Hindlimb muscle (tissue), 1 donor: ENCODE measurements around the gene DYNLT2. TPM values are rescaled to one million over a fixed set of nuclear protein-coding genes. Genes with fewer than 3 reads are reported as not detected.
"Not testable (repeated sequence)": the region's sequence is repeated elsewhere in the genome, so short reads cannot be mapped to it uniquely, and the experiment has no call there.

Experiments used
- DNase-seq: peaks from one replicate; pipeline ENCODE4 v3.0.0-alpha.2; 2013
- polyA plus RNA-seq: library from polyadenylated mRNA; unstranded; fragments of 120-200 nt; gene quantifications from one replicate; pipeline ENCODE4 v1.2.1, GENCODE V29; 2013; ENCODE audit not compliant: insufficient read length

The DYNLT2 gene
- polyA plus RNA-seq, 1 donor, result 2.2 TPM

DNA sequence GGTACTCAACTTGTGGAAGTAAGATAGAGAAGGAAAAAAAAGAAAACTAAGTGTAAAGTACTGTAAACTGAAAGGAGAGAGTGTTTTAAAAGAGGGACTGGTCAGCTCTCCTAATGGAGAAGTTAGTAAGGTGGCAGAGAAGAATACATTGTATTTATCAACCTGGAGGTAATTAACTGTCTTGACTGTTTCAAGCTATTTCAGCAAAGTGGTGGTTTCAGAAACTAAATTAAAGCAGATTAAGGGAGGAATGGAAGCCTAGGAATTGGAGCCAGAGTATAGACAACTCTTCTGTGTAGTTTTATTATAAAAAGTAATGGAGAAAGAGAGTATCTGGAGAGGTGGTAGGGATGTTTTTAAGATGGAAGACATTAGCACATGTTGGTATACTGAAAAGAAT, 24.4 kb downstream of the DYNLT2 start:
- no peak for DNase-seq

DNA sequence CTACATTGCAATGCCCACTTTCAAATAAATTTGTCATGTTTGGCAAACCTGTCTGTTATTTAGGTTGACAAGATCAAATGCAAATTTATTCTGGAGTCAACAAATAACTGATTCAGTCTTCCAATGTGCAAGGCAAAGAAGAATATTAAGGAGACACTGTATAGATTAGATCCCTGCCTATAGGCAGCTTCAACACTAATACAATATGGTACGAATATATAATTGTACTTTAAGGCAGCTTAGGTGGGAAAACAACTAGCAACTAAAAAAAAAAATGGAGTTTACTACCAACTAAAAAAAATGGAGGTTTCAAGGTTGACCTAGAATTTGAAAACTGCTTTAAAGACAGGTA, 25.3 kb downstream of the DYNLT2 start:
- no peak for DNase-seq

DNA sequence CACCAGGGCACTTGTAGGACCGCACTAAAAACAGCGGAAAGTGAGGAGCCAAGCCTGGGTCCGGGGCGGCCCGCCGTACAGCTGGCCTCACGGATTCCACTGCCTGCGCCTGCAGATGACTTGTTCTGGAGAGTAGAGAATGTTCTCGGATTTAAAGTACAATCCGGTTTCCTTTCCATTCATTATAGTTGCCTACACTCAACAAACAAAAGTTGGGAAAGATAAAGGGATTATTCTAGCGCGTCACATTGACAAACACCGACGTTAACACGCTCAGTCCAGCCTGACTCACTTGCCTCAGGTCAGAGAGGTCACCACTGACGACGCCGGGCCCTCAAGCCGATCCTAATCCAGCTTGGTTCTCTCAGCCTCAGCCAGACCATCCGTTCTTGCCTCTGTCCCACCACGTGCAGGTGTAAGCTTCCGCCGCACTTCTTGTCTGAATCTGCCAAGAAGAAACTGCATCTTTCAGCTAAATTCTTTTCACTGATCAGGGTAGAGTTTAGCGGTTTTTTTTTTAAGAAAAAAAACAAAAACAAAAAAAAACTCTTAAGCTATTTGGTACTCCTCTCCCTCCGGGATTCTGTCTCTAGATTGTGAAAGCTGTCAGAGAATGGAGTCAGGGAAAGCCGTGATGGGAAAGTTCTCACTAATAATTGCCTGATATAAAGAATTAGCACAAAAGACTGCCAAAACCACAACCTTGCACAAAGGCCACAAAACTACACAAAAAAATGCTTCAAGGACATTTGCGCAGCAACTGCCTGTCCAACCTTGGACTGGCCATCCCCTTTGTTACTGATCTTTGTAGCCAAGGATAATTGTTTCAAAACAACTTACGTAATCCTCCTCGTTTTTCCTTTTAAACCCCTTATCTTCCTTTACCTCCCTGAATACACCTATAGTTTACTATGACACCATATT, 26.0 kb downstream of the DYNLT2 start:
- no peak for DNase-seq

DNA sequence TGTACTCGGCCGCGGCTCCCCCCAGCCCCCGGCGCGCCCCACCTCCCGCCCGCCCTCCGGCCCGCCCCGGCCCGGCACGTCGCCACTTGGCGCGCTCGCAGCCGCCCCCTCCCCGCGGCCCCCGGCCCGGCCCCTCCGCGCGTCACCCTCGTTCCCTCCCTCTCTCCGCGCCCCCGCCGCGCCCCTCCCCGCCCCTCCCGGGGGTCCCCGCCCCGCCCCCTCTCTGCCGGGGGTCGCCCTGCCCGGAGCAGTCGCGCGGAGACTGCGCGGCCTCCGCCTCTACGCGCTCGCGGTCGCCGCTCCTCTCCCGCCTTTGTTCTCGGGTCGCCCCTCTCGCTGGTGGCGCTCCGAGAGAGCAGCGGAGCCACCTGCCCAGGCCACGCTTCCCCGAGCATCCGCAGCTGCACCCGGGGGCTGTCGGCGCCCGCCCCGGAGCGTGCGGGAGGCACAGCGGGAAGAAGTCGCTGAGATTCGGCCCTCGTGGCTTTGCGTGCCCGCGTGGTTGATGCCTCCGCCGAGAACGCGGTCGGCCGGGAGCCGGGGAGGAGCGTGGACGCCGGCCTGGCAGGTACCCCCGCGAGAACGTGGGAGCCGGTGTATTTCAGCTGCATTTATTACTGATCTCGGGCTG, 26.8 kb downstream of the DYNLT2 start, which contains the start of gene PHF10:
Gene PHF10 (minus strand): TSS at position 7 of the 631 bp plus-strand sequence. CDS start 569 bp downstream, outside the sequence.
- peak; percentile 74 for DNase-seq

DNA sequence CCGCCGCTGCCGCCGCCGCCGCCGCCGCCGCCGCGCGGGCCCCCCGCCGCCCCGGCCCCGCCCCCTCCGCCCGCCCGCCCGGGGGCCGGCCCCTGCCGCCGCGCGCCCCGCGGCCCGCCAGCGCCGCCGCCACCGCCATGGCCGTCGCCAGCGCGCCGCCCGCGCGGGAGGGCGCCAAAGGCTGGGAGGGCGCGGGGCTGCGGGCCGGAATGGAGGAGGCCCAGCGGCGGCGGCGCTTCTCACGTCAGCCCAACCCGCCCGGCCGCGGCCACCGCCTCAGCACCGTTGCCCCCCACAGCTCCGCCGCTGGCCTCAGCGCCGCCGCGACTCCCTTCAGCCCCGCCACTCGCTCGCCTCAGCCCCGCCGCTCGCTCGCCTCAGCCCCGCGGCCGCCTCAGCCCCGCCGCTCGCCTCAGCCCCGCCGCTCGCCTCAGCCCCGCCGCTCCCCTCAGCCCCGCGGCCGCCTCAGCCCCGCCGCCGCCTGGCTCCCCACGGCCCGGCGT, 27.3 kb downstream of the DYNLT2 start:
- DNase-seq, result peak; percentile 48

DNA sequence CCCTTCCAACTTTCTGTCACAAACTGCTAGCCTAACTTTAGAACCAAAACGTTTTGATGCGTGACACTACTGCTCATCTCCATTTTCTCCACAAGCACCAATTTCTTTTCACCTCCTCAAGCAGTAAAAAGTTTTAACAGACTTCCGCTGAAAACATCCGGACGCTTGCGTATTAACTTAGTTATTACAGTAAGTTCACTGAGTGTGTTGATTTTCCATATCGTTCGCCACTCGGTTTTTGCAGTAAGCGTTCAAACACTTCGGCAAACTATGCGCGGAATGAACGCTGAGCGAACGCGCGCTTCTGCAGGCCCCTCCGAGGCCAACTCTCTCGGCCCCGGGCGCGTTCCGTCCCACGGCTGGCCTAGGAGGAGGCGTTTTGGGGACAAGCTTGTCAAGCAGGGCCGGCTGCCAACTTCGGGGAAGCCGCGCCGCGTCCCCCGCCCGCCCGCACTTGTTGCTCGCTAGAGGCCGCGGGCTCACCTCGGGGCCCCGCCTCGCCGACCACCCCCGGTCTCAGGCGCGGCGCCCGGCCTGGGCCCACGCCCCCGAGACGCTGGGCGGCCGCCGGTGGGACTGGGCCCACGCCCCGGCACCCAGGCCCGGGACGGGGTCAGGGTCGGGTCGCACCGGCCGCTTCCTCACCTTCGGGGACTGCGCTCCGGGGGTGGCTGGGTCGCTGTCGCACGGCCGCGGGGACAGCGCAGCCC, 28.0 kb downstream of the DYNLT2 start:
- peak; percentile 72 for DNase-seq

DNA sequence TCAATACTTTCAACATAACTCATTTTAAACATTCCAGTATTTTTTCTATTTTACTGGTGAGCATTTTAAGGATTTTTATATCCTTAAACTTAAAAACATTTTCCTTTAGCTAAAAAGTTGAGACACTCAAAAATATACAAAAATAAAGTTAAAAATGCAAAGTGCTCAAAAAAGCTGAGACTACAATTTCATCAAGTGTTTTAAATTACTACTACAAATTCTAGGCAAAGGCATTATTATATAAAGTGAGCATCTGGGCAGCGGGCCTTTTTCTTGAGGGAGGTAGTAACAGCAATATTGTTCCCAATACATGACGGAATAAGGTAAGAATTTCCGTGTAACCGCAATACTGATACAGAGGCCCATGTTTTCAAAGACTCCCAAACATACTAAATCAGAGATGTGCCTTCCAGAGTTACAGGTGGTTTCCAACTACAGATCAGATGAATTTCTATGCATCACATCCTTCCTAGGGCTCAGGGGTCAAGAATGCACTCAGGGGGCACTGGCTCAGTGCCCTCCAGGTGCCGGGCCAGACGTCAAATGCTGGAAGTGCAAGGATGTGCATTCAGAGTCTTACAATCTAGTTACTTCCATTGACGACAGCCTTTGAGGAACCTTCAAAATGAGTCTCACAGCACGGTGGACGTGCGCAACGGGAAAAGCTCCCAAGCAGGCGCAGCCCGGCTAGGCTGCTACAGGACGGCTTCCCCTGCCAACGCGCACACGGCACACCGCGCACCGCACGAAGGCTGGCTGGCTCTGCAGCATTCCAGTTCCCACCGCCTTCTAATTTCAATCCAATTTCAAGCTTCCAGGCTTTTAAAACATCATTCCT, 28.8 kb downstream of the DYNLT2 start:
- peak; percentile 50 for DNase-seq

DNA sequence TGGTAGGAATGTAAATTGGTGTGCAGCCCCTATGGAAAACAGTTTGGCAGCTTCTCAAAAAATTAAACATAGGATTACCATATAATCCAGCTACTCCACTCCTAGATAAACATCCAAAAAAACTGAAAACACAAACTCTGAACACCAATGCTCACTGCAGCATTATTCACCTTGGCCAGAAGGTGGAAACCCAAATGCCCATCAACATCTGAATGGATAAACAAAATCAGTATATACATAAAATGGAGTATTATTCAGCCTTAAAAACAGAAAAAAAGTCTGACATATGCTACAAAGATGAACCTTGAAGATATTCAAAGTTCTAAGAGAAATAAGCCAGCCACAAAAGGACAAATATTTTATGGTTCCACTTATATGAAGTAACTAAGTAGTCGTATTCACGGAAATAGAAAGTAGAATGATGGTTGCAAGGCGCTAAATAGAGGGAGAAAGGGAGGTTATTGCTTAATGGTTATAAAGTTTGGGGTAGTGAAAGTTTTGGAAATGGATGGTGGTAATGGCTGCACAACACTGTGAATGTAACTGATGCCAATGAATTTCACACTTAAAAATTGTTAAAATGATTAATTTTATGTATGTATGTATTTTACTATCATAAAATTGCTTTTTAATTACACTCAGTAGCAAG, 31.0 kb downstream of the DYNLT2 start:
- no peak for DNase-seq

DNA sequence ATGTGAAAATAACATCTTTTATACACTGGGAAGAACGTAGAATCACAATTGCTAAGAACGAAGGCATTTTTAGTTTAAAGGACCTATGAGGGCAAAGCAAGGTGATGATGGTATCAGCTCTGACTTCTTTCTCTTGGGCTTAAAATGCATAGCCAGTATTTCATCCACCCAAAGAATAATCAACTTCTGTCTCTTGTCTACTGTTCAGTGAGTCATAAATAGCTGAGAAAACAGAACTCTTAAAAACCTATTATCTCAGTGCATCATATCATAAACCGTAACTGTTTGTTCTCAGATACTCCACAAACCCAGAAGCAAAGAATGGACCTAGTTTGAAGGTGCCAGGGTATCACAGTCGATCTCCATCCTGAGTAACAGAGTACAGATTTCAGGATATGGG, 32.3 kb downstream of the DYNLT2 start:
- no peak for DNase-seq

DNA sequence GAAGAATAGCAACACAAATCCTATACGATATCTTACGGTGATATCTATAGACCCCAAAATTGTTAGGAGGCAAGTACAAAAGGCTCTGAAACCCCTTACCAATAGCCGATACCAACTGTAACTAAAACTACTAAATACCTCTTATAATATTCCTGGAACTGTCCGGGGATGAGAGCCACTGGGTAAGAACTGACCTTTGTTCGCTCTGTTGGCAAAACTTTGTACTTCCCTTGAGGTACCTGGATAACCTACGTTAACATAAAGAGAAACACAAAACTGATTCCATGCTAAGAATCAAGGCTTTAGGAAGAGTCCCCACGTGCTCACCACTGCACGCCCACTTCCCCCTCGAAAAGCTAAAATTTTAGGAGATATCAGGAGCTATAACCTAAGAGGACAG, 36.8 kb downstream of the DYNLT2 start:
- DNase-seq, result no peak

DNA sequence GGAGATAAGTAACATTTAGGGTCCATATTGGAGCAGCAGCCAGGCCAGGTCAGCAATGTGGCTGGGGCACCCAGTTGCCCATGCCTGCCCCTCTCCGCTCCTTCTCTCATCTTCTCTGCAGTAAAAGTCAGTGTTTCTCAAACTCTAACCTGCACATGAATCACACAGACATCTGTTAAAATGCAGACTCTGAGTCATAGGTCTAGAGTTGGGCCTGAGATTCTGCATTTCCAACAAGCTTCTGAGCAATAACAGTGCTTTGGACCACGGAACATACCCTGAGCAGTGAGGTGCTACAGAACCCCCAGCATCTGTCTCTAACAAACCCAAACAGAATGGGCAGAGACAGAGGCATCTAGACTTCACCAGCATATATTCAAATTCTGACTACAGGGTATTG, 37.2 kb downstream of the DYNLT2 start:
- DNase-seq, result no peak

DNA sequence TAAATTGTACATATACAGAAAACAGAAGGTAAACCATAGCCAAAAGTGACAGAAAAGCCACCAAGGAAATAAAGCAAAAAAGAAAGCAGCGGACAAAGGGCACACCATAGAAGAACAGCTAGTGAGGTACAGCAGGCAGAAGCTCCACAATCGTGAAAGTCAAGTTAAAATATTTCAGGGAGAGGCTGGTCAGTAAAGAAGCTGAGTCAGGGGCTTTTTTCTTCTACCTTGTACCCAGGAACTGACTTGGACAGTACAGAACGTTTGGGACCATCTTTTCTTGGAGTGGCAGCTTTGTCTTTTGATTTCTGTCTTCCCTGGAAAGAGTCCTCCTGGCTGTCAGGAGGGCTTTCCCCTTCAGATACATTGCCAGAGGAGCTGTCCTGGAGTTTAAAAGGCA, 41.4 kb downstream of the DYNLT2 start:
- no peak for DNase-seq

DNA sequence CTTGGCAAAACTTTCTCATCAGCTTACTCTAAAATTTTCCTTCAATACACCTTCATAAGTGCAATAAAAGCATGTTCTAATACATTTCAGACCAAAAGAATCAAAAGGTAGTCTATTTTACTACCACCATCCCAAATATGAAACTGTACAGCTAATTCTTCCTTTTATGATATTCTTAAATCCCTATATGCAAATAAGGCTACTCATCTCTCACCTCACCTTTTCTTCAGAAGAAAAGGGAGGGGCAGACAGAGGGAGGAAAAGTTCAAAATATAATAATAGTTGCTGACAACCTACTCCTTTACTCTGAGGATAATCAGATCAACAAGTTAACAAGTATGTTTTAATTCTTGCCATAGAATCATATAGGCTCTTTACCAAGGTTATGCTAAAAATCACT, 42.1 kb downstream of the DYNLT2 start:
- no peak for DNase-seq

DNA sequence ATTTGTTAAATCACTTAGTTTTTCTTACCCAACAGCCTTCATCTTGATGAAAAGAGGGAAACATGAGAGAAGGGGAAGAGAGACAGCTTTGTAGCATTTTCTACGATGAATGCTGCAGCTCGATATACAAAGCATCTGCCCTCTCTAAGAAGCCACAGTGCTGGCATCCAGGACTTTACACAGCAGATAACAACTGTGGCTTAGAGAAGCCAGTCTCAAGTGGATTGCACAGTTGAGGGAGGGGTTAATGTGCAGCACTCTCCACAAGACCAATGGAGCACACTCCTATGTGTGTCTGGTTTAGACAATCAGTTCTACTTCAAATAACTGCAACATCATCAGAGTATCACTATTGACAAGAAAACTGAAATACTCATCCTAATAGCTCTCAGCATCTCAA, 43.6 kb downstream of the DYNLT2 start:
- no peak for DNase-seq

DNA sequence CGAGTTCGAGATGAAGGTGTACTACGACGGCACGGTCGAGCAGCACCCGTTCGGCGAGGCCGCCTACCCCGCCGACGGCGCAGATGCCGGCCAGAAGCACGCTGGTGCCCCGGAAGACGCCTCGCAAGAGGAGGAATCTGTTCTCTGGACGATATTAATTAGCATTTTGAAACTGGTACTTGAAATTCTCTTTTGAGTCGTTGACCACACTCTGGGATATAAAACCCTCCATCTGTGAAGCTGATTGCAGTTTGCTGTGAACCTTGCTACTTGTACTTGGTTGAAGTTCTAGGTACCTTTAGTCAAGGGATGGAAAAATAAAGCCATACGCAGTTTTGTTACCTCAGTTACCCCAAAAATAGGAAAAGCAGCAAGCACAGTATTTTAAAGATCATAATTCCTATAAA, 48.5 kb downstream of the DYNLT2 start:
- DNase-seq, result no peak

DNA sequence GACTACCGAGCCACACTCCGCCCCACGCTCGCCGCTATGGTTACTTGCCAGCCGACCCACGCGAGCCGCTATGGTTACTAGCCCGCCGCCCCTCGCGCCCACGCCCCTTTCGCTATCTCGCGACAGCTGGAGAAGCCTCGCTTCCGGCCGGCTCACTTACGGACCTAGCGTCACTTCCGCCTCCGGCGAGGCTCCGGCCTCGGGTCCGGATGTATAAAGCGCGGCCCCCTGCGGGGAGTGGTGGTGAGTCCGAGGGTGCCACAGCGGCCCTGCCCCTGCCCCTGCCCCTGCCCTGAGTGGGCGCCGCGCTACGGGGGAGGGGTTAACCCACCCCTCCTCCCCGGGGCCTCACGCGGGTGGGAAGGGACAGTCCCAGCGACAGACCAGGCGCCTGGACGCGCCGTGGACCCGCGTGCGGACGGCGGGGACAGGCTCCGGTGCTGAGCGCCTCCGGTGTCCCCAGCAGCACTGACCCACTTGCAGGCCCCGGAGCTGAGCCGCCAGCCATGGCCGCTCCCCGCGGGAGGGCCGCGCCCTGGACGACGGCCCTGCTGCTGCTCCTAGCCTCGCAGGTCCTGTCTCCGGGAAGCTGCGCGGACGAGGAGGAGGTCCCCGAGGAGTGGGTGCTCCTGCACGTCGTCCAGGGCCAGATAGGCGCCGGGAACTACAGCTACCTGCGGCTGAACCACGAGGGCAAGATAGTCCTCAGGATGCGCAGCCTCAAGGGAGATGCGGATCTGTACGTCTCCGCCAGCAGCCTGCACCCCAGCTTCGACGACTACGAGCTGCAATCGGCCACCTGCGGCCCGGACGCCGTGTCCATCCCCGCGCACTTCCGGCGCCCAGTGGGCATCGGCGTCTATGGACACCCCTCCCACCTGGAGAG, 49.2 kb downstream of the DYNLT2 start, which contains the start of the genes C6orf120 and WDR27:
Gene C6orf120 (plus strand): TSS at position 173 of the 886 bp plus-strand sequence. CDS start 334 bp downstream, at position 507.
Gene WDR27 (minus strand): TSS at position 76 of the 886 bp plus-strand sequence. CDS start 13,024 bp downstream, outside the sequence.
- peak; percentile 96 for DNase-seq

DNA sequence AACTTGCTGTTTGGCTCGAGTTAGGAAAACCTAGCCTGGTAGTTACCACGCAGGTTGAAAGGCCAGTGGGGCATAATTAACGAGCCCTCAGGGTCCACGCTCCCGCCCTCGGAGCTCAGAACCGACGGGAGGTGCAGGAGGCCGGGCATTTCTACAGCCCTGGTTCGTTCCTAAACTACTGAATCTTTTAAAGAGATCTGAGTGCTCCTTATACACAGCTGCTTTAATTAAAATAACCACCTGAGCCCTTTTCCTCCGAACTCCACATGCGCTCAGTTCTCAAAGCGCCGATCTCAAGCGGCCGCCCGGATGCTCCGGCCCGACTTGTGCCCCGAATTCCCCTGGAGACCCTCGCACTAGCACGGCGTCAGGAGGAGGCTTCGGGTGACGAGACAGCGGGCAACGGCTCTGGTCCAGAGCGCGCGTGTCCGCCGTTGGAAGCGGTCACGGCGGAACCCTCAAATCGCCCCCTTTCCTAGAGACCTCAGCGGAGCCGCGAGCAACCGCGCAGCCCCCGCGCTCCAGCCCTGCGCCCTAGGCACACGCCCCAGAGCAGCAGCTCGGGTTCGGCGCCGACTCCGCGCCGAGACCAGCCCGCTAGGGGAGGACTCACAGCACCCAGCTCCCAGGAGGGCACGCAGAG, 49.9 kb downstream of the DYNLT2 start:
- no peak for DNase-seq

DNA sequence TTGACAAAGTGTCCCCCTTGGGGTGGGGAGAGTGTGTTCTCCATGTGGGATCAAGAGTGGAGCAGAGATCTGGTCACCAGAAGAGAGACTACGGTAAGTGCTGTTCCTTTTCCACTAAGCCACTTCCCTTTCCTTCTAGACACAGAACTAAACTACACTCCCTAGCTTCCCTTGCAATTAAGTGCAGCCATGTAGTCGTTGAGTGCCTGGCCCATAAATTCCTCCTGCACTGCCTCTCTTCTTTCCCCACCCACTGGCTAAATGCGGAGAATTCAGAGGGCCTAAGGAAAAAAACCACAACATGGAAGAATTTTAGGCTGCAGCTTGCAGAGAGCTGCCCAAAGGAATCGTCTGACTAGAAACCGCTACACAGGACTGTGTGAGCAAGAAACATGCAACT, 51.1 kb downstream of the DYNLT2 start:
- no peak for DNase-seq

DNA sequence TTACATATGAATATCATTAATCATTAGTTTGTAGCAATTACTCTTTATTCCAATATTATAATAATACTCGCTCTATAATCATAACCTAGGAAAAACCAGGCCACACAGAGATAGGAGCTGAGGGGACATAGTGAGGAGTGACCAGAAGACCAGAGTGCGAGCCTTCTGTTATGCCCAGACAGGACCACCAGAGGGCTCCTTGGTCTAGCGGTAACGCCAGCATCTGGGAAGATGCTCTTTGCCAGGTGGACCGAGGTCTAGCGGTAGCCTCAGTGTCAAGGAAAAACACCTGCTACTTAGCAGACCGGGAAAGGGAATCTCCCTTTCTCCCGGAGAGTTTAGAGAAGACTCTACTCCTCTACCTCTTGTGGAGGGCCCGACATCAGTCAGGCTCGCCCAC, 54.3 kb downstream of the DYNLT2 start:
- not testable (repeated sequence) for DNase-seq

DNA sequence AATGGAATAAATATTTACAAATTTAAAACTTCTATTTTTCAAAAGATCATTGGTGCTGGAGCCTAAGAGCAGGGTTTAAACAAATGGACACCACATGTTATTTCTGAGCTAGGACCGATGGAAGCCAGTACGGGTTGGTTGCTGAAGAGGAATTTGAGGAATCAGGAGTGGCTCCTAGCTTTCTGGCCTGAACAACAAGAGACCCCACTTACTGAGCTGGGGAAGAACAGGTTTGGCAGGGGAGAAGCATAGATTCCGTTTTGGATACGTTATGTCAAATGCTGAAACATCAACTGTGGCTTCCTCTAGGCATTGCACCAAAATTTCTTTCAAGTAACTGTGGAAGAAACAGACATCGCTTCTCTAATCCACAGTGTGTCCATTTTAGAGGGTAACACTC, 56.2 kb downstream of the DYNLT2 start:
- DNase-seq, result no peak
